Osteocyte (in vitro differentiated cells): Measurements from ENCODE around the gene ALCAM. TPM values are rescaled to one million over a fixed set of nuclear protein-coding genes. Genes with fewer than 3 reads are reported as not detected.
A peak's percentile ranks its signal among the peaks of the same experiment; 100 is the strongest.

ENCODE experiments used
- DNase-seq: peaks from one replicate; pipeline ENCODE4 v3.0.0; 2021; ENCODE audit warnings: mixed read lengths; ENCODE audit not compliant: unreplicated experiment; ENCODE audit errors: extremely low spot score
- H3K27ac Mint-ChIP-seq: one replicate; pipeline ENCODE4 v1.8.0; 2021; ENCODE audit warnings: mild to moderate bottlenecking, mixed read lengths; ENCODE audit not compliant: unreplicated experiment
- H3K27me3 Mint-ChIP-seq: one replicate; pipeline ENCODE4 v1.8.0; 2021; ENCODE audit warnings: mixed read lengths; ENCODE audit not compliant: unreplicated experiment
- H3K36me3 Mint-ChIP-seq: one replicate; pipeline ENCODE4 v1.8.0; 2021; ENCODE audit warnings: mixed read lengths; ENCODE audit not compliant: unreplicated experiment
- H3K4me1 Mint-ChIP-seq: one replicate; pipeline ENCODE4 v1.8.0; 2021; ENCODE audit warnings: mixed read lengths; ENCODE audit not compliant: unreplicated experiment
- H3K4me3 Mint-ChIP-seq: one replicate; pipeline ENCODE4 v1.8.0; 2021; ENCODE audit warnings: mild to moderate bottlenecking, moderate library complexity, mixed read lengths; ENCODE audit not compliant: unreplicated experiment
- H3K9me3 Mint-ChIP-seq: one replicate; pipeline ENCODE4 v1.8.0; 2021; ENCODE audit warnings: mixed read lengths; ENCODE audit not compliant: unreplicated experiment
- CTCF ChIP-seq: fragments of 200-600 bp; sonication (generic); IDR thresholded peaks from 2 replicates; pipeline ENCODE4 v1.5.0; 2021; ENCODE audit warnings: antibody characterized with exemption, mild to moderate bottlenecking, moderate library complexity
- total RNA-seq: library from RNA; stranded (reverse); gene quantifications from 2 replicates; pipeline ENCODE4 v1.2.1, GENCODE V29; 2021

ALCAM gene
- total RNA-seq, 1 donor from 2014 or later, result 242 TPM

GRCh38 chr3:105537371-105538080 lies 170.8 kb downstream of the ALCAM start:
- peaks cover 30% of the 10 kb centered on the region for H3K4me1 Mint-ChIP-seq
- TF ChIP-seq CTCF, result no peak

GRCh38 chr3:105538483-105538882 lies 171.8 kb downstream of the ALCAM start:
- Mint-ChIP-seq H3K36me3 (peaks cover 71% of the 10 kb centered on the region), H3K27me3 (no peaks in the 10 kb centered on the region), H3K9me3 (peaks cover under 1% of the 10 kb centered on the region), H3K4me1 (peaks cover 26% of the 10 kb centered on the region), H3K27ac (peak overlapping the region; percentile 66), H3K4me3 (no peak overlapping the region)
- DNase-seq, result no peak
- TF ChIP-seq CTCF, result no peak

More at GRCh38 chr3:105537371-105538080, 170.8 kb downstream of the ALCAM start:
- no peak for DNase-seq
- no peaks in the 10 kb centered on the region for H3K27me3 Mint-ChIP-seq
- peak overlapping the region; percentile 66 for H3K27ac Mint-ChIP-seq
- H3K36me3 Mint-ChIP-seq, result peaks cover 69% of the 10 kb centered on the region
- no peak overlapping the region for H3K4me3 Mint-ChIP-seq
- no peaks in the 10 kb centered on the region for H3K9me3 Mint-ChIP-seq

- no peak for DNase-seq
These were observed 173.2 kb downstream of the ALCAM start for GRCh38 chr3:105539897-105540296.

GRCh38 chr3:105542282-105543019 lies 175.7 kb downstream of the ALCAM start:
- H3K4me1 Mint-ChIP-seq, result peaks cover 14% of the 10 kb centered on the region
- DNase-seq, result no peak
- no peaks in the 10 kb centered on the region for H3K27me3 Mint-ChIP-seq
- no peak overlapping the region for H3K4me3 Mint-ChIP-seq
- H3K9me3 Mint-ChIP-seq, result peaks cover 4% of the 10 kb centered on the region
- H3K27ac Mint-ChIP-seq, result no peak overlapping the region
- TF ChIP-seq CTCF, result no peak
- peaks cover 73% of the 10 kb centered on the region for H3K36me3 Mint-ChIP-seq

More at GRCh38 chr3:105539897-105540296, 173.2 kb downstream of the ALCAM start:
- Mint-ChIP-seq H3K9me3 (peaks cover 4% of the 10 kb centered on the region), H3K4me3 (no peak overlapping the region), H3K27ac (no peak overlapping the region), H3K36me3 (peaks cover 71% of the 10 kb centered on the region), H3K27me3 (no peaks in the 10 kb centered on the region), H3K4me1 (peaks cover 18% of the 10 kb centered on the region)
- TF ChIP-seq CTCF, result no peak

GRCh38 chr3:105545051-105545450 lies 178.3 kb downstream of the ALCAM start:
- peaks cover 10% of the 10 kb centered on the region for H3K9me3 Mint-ChIP-seq
- no peaks in the 10 kb centered on the region for H3K27me3 Mint-ChIP-seq
- no peaks in the 10 kb centered on the region for H3K4me1 Mint-ChIP-seq
- DNase-seq, result no peak
- H3K36me3 Mint-ChIP-seq, result peaks cover 80% of the 10 kb centered on the region
- H3K27ac Mint-ChIP-seq, result no peak overlapping the region
- no peak for TF ChIP-seq CTCF
- no peak overlapping the region for H3K4me3 Mint-ChIP-seq
